OCI-M2 (cell line): ENCODE measurements around the gene TSPAN33.
"Not testable (repeated sequence)": the region's sequence is repeated elsewhere in the genome, so short reads cannot be mapped to it uniquely, and the experiment has no call there.

ENCODE experiments used
- DNase-seq: peaks from one replicate; lab custom pipeline; 2025; ENCODE audit not compliant: unreplicated experiment; lab: John Stamatoyannopoulos, UW

TSPAN33 gene

GRCh38 chr7:129205126-129205818 lies 60.8 kb downstream of the TSPAN33 start:
- DNase-seq = no peak

GRCh38 chr7:129205987-129206785 lies 61.7 kb downstream of the TSPAN33 start:
- no peak for DNase-seq

DNA sequence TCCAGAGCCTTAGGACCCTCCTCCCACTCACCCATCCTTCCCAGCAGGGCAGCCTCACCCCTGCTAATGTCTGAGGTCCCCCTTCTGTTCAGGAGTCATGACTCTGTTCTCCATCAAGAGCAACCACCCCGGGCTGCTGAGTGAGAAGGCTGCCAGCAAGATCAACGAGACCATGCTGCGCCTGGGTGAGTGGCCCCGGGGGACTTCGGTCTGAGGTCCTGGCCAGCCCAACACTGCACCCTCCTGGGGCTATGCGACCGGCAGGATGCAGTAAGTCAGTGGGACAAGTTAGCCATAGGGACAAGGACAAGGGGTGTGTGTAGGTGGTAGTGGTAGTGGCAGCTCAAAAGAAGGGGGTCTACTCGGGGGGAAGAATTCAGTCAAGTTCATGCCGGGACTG lies 64.2 kb downstream of the TSPAN33 start:
- DNase-seq = no peak

DNA sequence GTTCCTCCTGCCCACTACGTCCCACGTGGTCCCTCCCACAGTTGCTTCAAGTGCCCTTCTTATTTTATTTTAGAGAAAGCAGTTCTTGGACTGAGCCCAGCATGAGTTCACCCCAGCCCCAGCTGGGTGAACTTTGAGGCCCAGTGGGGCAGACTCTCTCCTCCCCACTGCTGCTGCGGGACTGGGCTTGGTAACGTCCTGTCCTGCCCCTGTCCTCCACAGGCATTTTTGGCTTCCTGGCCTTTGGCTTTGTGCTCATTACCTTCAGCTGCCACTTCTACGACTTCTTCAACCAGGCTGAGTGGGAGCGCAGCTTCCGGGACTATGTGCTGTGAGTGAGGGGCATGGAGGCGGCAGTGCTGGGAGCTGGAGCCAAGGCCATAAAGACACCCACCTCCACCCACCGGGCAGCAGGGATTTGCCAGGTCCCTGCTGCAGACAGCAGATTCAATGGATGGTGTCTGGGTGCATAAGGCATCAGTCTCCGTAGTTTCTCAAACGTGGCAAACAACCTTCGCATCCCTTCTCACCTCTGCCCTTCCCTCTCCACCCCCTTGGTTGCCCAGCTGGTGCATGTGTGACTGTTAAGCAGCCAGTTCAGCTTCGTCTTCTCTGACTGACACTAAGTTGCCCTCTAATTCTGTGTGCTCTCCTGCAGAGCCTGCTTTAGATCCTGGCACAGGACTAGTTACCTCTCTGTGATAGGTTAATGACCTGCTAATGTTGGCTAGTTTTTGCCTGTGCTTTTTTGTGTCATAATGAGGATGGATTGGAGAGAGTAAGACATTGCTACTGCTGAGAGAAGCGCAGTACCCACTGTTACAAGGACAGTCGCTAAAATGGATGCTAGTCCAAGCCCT lies 64.8 kb downstream of the TSPAN33 start:
- DNase-seq = no peak

GRCh38 chr7:129210256-129210988 lies 65.9 kb downstream of the TSPAN33 start:
- peak; percentile 39 for DNase-seq

DNA sequence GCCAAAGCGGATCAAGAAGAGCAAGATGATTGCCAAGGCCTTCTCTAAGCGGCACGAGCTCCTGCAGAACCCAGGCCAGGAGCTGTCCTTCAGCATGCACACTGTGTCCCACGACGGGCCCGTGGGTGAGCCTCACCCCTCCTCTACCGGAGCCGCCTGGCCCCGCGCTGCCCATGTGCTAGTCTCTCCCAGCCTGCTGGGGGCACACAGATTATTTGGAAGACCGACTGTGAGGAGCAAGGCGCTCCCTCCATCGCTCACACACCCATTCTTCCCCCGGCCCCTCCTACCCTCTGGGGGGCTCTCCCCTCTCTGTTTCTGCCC lies 66.4 kb downstream of the TSPAN33 start:
- no peak for DNase-seq

- no peak for DNase-seq
Measured at GRCh38 chr7:129212126-129212525, 67.6 kb downstream of the TSPAN33 start.

DNA sequence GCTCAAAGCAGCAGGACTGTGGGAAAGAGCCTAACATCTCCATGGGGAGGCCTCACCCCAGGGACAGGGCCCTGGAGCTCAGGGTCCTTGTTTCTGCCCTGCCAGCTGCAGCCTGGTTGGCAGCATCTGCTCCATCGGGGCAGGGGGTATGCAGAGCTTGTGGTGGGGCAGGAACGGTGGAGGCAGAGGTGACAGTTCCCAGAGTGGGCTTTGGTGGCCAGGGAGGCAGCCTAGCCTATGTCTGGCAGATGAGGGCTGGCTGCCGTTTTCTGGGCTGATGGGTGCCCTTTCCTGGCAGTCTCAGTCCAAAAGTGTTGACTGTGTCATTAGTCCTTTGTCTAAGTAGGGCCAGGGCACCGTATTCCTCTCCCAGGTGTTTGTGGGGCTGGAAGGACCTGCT lies 68.1 kb downstream of the TSPAN33 start:
- DNase-seq = no peak

DNA sequence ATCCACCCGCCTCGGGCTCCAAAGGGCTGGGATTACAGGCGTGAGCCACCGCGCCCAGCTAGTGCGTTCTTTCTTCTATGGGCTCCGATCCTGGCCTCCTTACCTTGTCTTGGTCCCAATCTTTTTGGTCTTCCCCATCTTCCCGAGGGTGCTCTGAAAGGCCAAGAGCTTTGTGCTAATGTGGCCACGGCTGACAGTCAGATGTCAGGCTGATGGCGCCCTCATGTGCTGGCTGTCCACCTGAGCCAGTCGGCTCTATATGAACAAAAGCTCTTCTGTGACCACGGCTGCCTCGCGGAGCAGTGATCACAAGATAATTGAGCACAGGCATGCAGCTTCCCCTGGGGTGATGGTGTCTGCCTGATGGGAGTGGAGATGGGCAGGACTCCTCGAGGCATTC lies 69.3 kb downstream of the TSPAN33 start:
- no peak for DNase-seq

DNA sequence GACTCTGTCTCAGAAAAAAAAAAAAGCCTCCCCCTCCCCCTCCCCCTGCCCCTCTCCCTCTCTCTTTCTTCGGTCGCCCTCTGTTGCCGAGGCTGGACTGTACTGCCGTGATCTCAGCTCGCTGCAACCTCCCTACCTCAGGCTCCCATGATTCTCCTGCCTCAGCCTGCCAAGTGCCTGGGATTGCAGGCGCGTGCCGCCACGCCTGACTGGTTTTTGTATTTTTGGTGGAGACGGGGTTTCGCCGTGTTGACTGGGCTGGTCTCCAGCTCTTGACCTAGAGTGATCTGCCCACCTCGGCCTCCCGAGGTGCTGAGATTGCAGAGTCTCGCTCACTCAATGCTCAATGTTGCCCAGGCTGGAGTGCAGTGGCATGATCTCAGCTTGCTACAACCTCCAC lies 71.2 kb downstream of the TSPAN33 start:
- not testable (repeated sequence) for DNase-seq

DNA sequence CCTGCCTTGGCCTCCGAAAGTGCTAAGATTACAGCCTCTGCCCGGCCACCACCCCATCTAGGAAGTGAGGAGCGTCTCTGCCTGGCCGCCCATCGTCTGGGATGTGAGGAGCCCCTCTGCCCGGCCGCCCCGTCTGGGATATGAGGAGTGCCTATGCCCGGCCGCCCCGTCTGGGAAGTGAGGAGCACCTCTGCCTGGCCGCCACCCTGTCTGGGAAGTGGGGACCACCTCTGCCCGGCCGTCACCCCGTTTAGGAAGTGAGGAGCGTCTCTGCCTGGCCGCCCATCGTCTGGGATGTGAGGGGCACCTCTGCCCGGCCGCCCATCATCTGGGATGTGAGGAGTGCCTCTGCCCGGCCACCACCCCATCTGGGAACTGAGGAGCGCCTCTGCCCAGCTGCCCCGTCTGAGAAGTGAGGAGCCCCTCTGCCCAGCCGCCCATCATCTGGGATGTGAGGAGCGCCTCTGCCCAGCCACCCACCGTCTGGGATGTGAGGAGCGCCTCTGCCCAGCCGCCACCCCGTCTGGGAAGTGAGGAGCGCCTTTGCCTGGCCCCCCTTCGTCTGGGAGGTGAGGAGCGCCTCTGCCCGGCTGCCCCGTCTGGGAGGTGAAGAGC lies 71.7 kb downstream of the TSPAN33 start:
- DNase-seq = not testable (repeated sequence)

GRCh38 chr7:129216821-129217416 lies 72.4 kb downstream of the TSPAN33 start:
- DNase-seq = not testable (repeated sequence)

GRCh38 chr7:129218514-129219062 lies 74.1 kb downstream of the TSPAN33 start:
- DNase-seq = peak; percentile 87

GRCh38 chr7:129219166-129219565 lies 74.7 kb downstream of the TSPAN33 start:
- DNase-seq = not testable (repeated sequence)
